Measurements from ENCODE around the gene KL.

- TF ChIP-seq POLR2AphosphoS5 (IDR thresholded peaks at IDR 0.05; ENCODE audit: low read depth, low read length): no peak
- no peak for TF ChIP-seq CEBPB (IDR thresholded peaks at IDR 0.05; ENCODE audit: low read depth)
- TF ChIP-seq CBX3 (IDR thresholded peaks at IDR 0.05; ENCODE audit: low read depth): no peak
- no peak for TF ChIP-seq CTCF (IDR thresholded peaks at IDR 0.05 in 2 of 3, conservative IDR thresholded peaks at IDR 0.05 in 1 of 3; ENCODE audit: borderline replicate concordance in 1 of 3, insufficient read depth in 1 of 3, low read depth in 2 of 3, low read length in 2 of 3)
- no peak for TF ChIP-seq POLR2A (IDR thresholded peaks at IDR 0.05; ENCODE audit: borderline replicate concordance, extremely low read depth, insufficient read depth, insufficient read length)
These were observed 76.1 kb downstream of the KL start for GRCh38 chr13:33092073-33092987.

All from HCT116 (cell line).